ENCODE results near the gene OR2T8. TPM values are rescaled to one million over a fixed set of nuclear protein-coding genes. Genes with fewer than 3 reads are reported as not detected.

OR2T8 gene
- total RNA-seq, 1 experiment from 2014 or later, result not detected

Other genes starting within 250 kb of the OR2T8 start
- not detected in 2 replicates for gene OR13G1, start 240.5 kb upstream of the OR2T8 start, total RNA-seq (2014; rRNA removed; shearing (Covaris generic))
- not detected in 2 replicates for gene OR6F1, start 203.6 kb upstream of the OR2T8 start, total RNA-seq (2014; rRNA removed; shearing (Covaris generic))
- not detected in 2 replicates for gene OR14K1, start 181.6 kb upstream of the OR2T8 start, total RNA-seq (2014; rRNA removed; shearing (Covaris generic))
- not detected in 2 replicates for gene OR14A2, start 172.1 kb upstream of the OR2T8 start, total RNA-seq (2014; rRNA removed; shearing (Covaris generic))
- gene OR1C1, start 159.7 kb upstream of the OR2T8 start, total RNA-seq (2014; rRNA removed; shearing (Covaris generic)), result not detected in 2 replicates
- not detected in 2 replicates for gene OR14A16, start 96.1 kb upstream of the OR2T8 start, total RNA-seq (2014; rRNA removed; shearing (Covaris generic))
- not detected in 2 replicates for gene OR11L1, start 78.4 kb upstream of the OR2T8 start, total RNA-seq (2014; rRNA removed; shearing (Covaris generic))
- gene TRIM58, start 63.1 kb upstream of the OR2T8 start, total RNA-seq (2014; rRNA removed; shearing (Covaris generic)), result not detected in 2 replicates
- gene OR2W3, start 24.7 kb upstream of the OR2T8 start, total RNA-seq (2014; rRNA removed; shearing (Covaris generic)), result not detected in 2 replicates
- not detected in 2 replicates for gene OR2AJ1, start 4.6 kb downstream of the OR2T8 start, total RNA-seq (2014; rRNA removed; shearing (Covaris generic))
- not detected in 2 replicates for gene OR2L8, start 28.6 kb downstream of the OR2T8 start, total RNA-seq (2014; rRNA removed; shearing (Covaris generic))
- not detected in 2 replicates for gene OR2AK2, start 45.0 kb downstream of the OR2T8 start, total RNA-seq (2014; rRNA removed; shearing (Covaris generic))
- gene OR2L5, start 93.4 kb downstream of the OR2T8 start, total RNA-seq (2014; rRNA removed; shearing (Covaris generic)), result not detected in 2 replicates
- gene OR2L2, start 109.8 kb downstream of the OR2T8 start, total RNA-seq (2014; rRNA removed; shearing (Covaris generic)), result not detected in 2 replicates
- gene OR2L3, start 126.6 kb downstream of the OR2T8 start, total RNA-seq (2014; rRNA removed; shearing (Covaris generic)), result not detected in 2 replicates
- not detected in 2 replicates for gene OR2L13, start 174.9 kb downstream of the OR2T8 start, total RNA-seq (2014; rRNA removed; shearing (Covaris generic))
- not detected in 2 replicates for gene OR2M5, start 224.9 kb downstream of the OR2T8 start, total RNA-seq (2014; rRNA removed; shearing (Covaris generic))

Data from SJSA1 (cell line).